Endometrial microvascular endothelial cells (primary cell): ENCODE results near the gene CNTNAP3B. TPM values are rescaled to one million over a fixed set of nuclear protein-coding genes. Genes with fewer than 3 reads are reported as not detected.
"Not testable (repeated sequence)": the region's sequence is repeated elsewhere in the genome, so short reads cannot be mapped to it uniquely, and the experiment has no call there.

Source experiments
- in situ Hi-C: cut with HindIII; loops from 2 replicates; pipeline ENCODE4 v1.10.0; 2017; ENCODE audit warnings: low sequenced_read_pairs, low pct_unique_long_range_greater_than_20kb; ENCODE audit errors: inconsistent ontology term
- total RNA-seq: library from RNA; depleted of rRNA; stranded (reverse); fragments of >200 nt; gene quantifications from one replicate; pipeline ENCODE4 v1.2.3, GENCODE V29; 2015; ENCODE audit errors: inconsistent ontology term

Gene CNTNAP3B
- total RNA-seq, 1 donor from 2014 or later, result 15.7 TPM

DNA sequence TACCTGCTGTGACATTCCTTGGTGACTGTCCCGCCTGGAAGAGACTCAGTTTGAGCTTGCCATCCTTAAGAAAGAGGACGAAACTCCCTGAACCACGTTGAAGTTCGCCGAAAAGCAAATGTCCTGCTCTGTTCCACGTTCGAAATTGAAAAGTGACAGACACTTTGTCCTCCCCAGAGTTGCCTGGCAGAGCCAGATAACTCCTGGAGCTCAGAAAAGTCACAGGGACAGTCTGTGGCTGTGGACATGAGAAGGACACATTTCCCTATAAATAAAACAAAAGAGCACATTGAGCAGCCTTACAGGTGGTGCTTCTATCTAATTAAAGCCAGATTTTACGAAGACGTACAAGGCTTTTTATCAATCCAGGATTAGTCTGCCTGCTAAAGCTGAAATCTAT is 137.6 kb downstream of the CNTNAP3B start:
- in situ Hi-C loops, result not testable (repeated sequence)

DNA sequence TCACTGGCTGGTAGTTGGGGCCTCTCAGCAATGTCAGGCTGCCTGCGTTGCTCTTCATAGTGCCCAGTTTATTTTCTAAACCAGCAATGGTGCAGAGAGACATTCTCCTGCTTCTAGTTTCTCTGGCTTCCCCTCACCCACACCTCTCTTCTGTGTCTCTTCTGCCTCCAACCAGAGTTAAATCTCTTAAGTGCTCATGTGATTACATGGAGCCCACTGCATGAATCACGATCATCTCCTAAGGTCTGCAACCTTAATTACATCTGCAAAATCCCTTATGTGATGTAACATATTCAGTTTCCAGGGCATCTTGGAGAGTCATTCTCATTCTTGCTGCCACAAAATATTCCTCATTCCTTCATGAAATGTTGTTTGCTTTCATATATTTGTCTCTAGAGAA is 149.0 kb downstream of the CNTNAP3B start:
- in situ Hi-C loops, result not testable (repeated sequence)

DNA sequence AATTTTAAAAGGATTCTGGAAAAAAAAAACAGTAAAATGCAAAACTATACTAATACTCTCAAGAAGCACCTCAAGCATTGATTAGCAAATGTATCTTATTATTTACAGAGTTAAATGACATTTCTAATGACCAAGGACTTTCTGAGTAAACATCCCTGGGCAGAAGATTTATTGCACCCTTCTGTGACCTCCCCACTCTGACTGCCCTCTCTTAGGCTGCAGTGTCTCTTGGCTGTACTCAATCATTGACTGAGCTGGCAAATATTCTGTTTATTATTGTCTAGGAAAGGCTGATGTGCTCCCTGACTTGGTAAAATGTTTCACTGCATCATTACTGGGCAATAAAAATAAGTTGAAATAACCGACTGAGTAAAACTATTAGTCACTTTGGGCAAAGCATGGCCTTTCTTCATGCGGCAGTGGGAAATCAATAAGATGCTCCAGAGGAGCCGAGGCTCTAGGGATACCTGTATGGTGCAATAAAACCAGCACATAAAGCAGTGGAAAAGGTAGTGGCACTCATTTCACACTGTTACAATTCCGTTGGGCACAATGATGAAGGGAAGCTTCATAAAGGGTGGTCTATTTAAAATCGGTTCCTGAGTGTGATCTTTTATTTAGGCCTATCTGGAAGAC is 151.1 kb downstream of the CNTNAP3B start:
- in situ Hi-C loops, result not testable (repeated sequence)

DNA sequence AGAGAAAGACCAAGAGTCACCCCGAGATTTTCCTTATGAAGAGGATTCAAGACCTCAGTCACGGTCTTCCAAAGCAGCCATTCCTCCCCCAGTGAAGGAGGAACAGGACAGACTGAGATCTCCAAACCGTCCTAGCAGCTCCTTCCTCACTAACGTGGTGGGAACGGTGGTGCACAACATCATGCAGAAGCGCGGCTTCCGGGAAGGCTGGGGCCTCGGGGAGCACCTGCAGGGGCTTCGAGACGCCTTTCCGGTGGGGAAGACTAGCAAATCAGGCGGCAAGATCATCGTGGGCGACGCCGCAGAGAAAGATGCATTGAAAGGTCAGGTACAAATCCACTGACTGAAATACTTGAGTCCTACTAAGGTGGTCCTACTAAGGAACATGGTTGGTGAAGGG is 154.3 kb downstream of the CNTNAP3B start:
- in situ Hi-C loops, result not testable (repeated sequence)

DNA sequence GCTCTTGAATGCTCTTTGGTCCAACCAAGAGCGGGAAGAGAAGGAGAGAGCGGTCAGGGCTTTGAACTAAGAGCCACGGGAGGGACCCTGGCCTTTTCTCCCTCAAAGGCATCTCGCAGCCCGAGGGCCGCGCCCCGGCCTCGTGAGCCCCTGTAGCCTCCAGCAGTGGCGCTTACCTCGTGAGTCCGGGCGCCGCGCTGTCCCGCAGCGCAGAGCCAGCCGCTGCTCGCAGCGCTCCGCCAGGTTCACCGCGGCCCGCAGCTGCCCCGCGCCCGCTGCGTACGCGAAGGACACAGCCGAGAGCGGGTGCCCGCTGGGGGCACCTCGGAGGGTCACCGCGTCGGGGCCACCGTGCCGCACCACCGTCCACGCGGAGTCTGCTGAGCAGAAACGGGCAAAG is 176.2 kb downstream of the CNTNAP3B start:
- in situ Hi-C loops, result not testable (repeated sequence)

DNA sequence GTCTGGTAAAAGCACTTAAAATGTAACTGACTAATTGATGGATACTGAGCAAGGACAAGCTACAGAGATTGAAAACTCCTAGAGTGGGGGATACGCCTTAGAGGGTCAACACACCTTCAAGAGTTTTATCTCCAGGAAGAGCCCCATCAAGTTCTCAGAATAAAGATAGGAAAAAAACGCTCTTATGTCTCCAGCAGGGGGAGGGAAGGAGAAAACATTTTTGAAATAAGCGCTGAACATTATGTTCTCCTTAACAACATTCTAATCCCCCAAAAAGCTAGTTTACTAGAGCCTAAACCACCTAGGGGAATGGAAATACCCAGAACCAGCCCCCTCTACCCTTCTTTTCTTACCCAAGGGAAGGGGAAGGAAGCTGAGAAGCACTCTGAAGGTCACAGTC is 187.5 kb downstream of the CNTNAP3B start:
- in situ Hi-C loops, result not testable (repeated sequence)

DNA sequence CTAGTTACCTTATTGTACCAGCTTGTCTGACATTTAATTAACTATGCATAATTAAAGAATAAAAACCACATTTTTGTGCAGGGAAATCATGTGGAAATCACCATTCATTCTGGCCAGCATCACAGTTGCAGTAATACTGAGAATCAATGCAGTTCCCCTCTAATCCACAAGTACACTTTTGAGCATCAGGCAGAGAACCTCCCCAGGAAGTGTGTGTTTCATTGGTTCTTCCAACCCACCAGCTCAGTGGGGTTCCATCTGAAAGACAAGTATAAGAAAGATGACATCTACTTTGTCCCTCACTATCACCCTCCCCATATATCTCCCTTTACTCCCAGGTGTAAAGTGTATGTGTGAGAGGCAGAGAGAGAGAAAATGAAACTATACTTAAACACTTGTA is 191.1 kb downstream of the CNTNAP3B start:
- in situ Hi-C loops, result not testable (repeated sequence)

DNA sequence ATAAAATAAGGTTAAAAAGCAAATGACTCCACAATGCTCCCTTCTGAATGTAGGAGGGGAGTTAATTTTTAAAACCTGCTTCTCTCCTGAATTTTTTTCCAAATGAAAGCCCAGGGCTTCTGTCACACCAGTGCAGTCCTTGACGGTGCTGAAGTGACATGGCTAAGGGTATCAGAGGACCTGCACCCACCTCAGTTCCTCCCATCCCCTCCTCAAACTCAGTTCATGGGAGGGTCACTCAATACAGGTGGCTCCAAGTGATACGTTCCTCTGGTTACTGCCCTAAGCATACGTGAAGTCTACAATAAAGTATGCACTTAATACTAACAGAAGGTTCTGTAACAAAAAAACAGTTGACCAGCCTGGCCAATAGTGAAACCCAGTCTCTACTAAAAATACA is 193.5 kb downstream of the CNTNAP3B start:
- in situ Hi-C loops, result not testable (repeated sequence)

DNA sequence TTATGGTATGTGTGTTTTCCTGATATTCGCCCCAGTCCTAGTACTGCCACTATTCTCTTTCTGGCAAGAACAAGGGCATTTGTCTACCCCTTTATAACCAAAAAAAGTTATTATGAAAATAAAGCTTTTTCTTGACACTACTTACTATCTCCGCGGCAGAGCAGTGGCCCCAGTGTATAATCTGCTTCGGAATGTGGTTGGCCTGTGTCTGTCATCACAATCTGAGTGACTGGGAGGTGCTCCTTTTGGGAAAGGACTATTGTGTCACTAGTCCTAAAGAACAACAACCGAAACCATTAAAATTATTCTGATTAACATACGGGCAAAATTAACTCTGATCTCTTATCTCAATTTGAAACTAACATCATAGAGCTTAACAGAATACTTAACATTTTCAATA is 200.1 kb downstream of the CNTNAP3B start:
- in situ Hi-C loops, result not testable (repeated sequence)

- in situ Hi-C loops, result not testable (repeated sequence)
Measured at GRCh38 chr9:41917374-41917773, 211.9 kb downstream of the CNTNAP3B start.

DNA sequence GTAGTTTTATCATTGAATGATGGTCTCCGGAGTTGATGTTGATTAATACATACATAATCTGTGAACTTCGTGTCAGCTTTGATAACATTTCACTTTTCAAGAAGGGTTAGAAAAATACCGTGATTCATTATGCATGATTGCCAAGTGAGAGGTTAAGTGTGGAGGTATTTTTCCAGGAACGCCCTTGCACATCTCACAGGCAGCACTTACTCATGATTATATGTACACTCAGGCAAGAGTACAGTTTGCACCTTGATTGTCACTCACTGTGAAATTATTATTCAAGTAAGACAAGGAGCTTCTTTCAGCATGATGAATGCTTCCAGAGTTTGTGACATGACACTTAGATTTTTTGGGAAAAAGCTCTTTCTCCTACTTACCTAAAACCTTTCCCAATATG is 223.7 kb downstream of the CNTNAP3B start:
- in situ Hi-C loops, result not testable (repeated sequence)

GRCh38 chr9:41902762-41903161 is 226.5 kb downstream of the CNTNAP3B start:
- in situ Hi-C loops, result not testable (repeated sequence)

DNA sequence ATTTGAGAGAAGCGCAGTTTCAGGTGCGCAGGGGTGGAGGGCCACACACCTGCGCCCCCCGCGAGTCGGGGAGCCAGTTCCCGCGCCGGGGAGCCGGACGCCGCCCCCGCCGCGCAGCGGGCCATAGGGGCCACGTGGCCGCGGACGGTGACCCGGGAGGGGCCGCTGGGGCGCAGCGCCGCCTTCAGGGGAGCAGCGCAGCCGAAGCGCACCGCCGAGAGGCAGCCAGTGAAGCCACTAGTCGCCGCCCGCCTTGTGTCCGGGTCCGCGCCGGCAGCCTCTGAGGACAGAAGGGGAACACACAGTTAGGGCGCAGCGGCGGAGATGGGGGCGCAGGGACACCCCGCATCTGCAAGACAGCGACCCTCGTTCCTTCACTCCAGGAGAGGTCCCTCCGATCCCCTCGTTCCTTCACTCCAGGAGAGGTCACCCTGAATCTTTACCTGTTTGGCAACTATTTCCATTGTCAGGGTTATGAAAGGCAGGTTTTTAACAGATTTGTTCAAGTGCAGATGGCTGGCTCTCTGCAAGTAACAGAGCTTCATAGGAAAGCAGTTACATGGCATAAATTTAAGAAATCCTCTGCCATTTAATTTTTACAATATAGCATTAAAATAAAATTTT is 230.4 kb downstream of the CNTNAP3B start:
- in situ Hi-C loops, result not testable (repeated sequence)

DNA sequence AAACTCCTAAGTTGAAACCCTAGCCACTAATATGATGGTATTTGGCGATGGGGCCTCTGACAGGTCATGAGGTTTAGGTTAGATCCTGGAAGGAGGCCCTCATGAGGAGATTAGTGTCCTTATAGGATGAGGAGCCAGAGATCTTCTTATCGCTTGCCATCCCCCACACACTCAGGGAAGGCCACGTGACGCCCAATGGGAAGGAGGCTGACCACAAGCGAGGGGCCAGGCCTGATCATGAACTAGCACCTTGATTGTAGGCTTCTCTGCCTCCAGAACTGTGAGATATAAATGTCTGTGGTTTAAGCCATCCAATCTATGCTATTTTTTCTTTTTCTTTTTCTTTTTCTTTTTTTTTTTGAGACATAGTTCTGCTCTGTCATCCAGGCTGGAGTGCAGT is 254.7 kb downstream of the CNTNAP3B start:
- in situ Hi-C loops, result not testable (repeated sequence)

- in situ Hi-C loops, result not testable (repeated sequence)
Measured at GRCh38 chr9:41855422-41855821, 273.8 kb downstream of the CNTNAP3B start.

DNA sequence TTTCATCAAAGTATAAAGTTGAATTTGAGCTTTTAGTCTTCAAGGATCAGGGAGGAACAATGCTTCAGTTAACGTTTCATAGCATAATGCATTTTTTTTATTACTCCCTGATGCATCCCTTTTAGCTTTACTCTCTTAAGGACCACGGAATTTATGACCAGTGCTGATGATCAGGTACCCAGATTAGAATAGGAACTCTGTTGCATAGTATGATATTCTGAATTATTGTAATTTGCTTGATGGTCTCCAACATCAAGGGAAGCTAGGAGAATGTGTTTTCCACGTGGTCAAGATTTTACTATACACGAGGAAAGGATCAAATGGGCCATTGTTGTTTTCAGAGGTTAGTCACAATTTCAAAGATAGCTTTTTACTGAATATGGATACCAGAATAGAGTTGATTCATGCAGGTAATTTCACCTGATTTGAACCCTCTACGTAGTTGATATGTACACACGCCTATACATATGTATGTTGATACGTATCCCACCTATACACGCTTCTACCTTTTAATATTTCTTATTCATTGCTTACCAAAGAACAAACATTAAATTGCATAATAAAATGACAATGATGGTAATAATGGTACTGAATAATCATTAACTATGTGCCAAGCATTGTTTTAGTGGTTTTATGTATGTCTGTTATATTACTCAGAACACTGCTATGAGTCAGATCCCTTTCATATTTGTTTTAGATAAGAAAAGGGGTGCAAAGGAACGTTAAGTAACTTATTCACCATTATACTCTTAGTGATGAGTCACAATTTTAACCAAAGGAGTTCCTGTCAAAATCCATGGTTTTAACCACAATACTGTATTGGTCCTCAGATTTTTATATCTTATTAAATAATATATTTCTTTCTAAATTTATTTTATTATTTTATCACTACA is 277.1 kb downstream of the CNTNAP3B start:
- in situ Hi-C loops, result not testable (repeated sequence)

GRCh38 chr9:41847829-41848228 is 281.4 kb downstream of the CNTNAP3B start:
- in situ Hi-C loops, result not testable (repeated sequence)
